H1 (cell line): ENCODE measurements around the gene NR1D2. TPM values are rescaled to one million over a fixed set of nuclear protein-coding genes. Genes with fewer than 3 reads are reported as not detected.

Experiments used
- ATF2 ChIP-seq: IDR thresholded peaks from 2 replicates; pipeline ENCODE4 v1.6.1; 2012; ENCODE audit warnings: low read length, inconsistent platforms
- CHD1 ChIP-seq: IDR thresholded peaks from 2 replicates; pipeline ENCODE4 v1.6.1; 2012; ENCODE audit warnings: low read depth, low read length, improper control_type of control experiment
- CHD7 ChIP-seq: fragments of 300-600 bp; sonication (generic); IDR thresholded peaks from 2 replicates; pipeline ENCODE4 v1.7.1; 2012; ENCODE audit warnings: low read length, moderate library complexity, mild to moderate bottlenecking, inconsistent platforms; ENCODE audit not compliant: insufficient replicate concordance
- HDAC2 ChIP-seq, 2 experiments: fragments of 300-600 bp in 1 of 2; sonication (generic) in 1 of 2; IDR thresholded peaks; 2 replicates each; pipeline ENCODE4 v1.6.1; 2011 to 2012; ENCODE audit warnings: low read depth in 2 of 2, low read length in 2 of 2, mild to moderate bottlenecking in 2 of 2, moderate library complexity in 2 of 2, borderline replicate concordance in 1 of 2, inconsistent platforms in 1 of 2
- HDAC6 ChIP-seq: IDR thresholded peaks from one replicate; pipeline ENCODE4 v1.7.1; 2012; ENCODE audit warnings: low read depth, mild to moderate bottlenecking, inconsistent platforms, low read length, moderate library complexity
- MAX ChIP-seq: IDR thresholded peaks from 2 replicates; pipeline ENCODE4 v1.6.1; 2012; ENCODE audit warnings: inconsistent platforms
- RBBP5 ChIP-seq: IDR thresholded peaks from 2 replicates; pipeline ENCODE4 v1.7.1; 2012; ENCODE audit warnings: low read depth, mild to moderate bottlenecking, inconsistent platforms, low read length, moderate library complexity, borderline replicate concordance
- YY1 ChIP-seq: IDR thresholded peaks from 2 replicates; pipeline ENCODE4 v1.6.1; 2011; ENCODE audit warnings: low read depth, mild to moderate bottlenecking, low read length
- polyA plus RNA-seq, 7 experiments: library from polyadenylated mRNA; depleted of rRNA in 3 of 7; stranded (reverse) in 5 of 7; unstranded in 2 of 7; fragments of >200 nt in 5 of 7; fragments of 200-250 nt in 2 of 7; gene quantifications; 1 replicate in 5 of 7; 2 replicates in 1 of 7; 4 replicates in 1 of 7; pipeline versions ENCODE4 v1.2.1 to v1.2.3, GENCODE V29; 2011 to 2013; ENCODE audit warnings: missing spikeins in 2 of 7, mixed read lengths in 2 of 7
- total RNA-seq: library from RNA; stranded (reverse); fragmentation: NEBNext Ultra II Directional; extraction: Animal tissue kit (Norgen Biotek cat#: 25700); gene quantifications from 2 replicates; pipeline ENCODE4 v1.2.1, GENCODE V29; 2021

The NR1D2 gene
- total and polyA plus RNA-seq, 2 of the 8 experiments (the other 6 are each of a cell fraction or from before 2014, with no cell fraction given), result 5.9 to 21.7 TPM

- no peak; a peak in 1 of 4 replicates for TF ChIP-seq HDAC2 (IDR thresholded peaks at IDR 0.05; ENCODE audit: borderline replicate concordance in 1 of 2, low read depth in 2 of 2, low read length in 2 of 2)
- no peak for TF ChIP-seq CHD1
- no peak for TF ChIP-seq CHD7
- TF ChIP-seq ATF2, result no peak
- peak; percentile 93; the same call in 1 of the 2 replicates for TF ChIP-seq RBBP5
- TF ChIP-seq HDAC6, result no peak
- no peak for TF ChIP-seq MAX
- no peak for TF ChIP-seq YY1
These were observed 28.8 kb upstream of the NR1D2 start (continued) for GRCh38 chr3:23916152-23916885.
